Measurements from ENCODE around the gene TUBGCP6. TPM values are rescaled to one million over a fixed set of nuclear protein-coding genes. Genes with fewer than 3 reads are reported as not detected.
A peak's percentile ranks its signal among the peaks of the same experiment; 100 is the strongest.

Gene TUBGCP6
- total RNA-seq, 1 donor from 2014 or later: 29.3 TPM

DNA sequence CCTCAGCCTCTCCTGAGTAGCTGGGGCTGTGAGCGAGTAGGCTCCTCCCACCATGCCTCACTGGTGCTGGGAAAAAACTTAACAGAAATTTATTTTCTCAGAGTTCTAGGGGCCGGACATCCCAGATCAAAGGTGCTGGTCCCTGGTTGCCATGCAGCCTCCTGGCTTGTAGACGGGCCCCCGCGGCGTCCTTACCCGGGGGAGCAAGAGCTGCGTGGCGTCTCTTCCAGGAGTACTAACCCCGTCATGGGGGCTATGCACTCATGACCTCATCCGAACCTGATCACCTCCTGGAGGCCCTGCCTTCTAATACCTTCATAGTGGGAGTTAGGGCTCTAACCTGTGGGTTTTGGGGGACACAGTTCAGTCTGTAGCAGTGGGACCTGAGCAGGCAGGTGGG, 56.5 kb downstream of the TUBGCP6 start:
- DNase-seq (ENCODE audit: low spot score in 2 of 2) (no peak), FAIRE-seq (no peak)

- DNase-seq (ENCODE audit: low spot score in 2 of 2): no peak
- no peak for FAIRE-seq
Observed at GRCh38 chr22:50186761-50187523, 57.9 kb downstream of the TUBGCP6 start.

DNA sequence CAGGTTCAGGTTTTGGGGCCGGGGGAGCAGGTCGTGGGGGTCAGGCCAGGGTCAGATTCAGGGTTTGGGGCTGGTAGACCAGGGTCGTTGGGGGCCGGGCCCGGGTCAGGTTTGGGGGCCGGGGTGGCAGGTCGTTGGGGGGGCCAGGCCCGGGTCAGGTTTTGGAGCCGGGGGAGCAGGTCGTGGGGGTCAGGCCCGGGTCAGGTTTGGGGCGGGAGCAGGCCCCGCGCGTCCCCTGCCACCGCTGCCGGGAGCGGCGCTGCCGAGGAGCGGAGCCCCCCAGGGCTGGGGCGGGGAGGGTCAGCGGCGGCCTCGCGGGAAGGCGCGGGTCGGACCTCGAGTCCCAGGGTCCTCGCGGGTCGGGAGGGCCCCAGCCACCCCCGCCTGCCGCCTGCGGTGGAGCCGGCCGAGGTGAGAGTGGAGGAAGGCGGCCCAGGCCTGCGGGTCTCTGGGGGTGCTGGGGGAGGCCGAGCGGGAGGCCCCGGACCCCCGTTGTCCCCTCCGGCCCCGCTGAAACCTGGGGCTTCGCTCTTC, 58.6 kb downstream of the TUBGCP6 start:
- no peak for FAIRE-seq
- DNase-seq (ENCODE audit: low spot score in 2 of 2): no peak

DNA sequence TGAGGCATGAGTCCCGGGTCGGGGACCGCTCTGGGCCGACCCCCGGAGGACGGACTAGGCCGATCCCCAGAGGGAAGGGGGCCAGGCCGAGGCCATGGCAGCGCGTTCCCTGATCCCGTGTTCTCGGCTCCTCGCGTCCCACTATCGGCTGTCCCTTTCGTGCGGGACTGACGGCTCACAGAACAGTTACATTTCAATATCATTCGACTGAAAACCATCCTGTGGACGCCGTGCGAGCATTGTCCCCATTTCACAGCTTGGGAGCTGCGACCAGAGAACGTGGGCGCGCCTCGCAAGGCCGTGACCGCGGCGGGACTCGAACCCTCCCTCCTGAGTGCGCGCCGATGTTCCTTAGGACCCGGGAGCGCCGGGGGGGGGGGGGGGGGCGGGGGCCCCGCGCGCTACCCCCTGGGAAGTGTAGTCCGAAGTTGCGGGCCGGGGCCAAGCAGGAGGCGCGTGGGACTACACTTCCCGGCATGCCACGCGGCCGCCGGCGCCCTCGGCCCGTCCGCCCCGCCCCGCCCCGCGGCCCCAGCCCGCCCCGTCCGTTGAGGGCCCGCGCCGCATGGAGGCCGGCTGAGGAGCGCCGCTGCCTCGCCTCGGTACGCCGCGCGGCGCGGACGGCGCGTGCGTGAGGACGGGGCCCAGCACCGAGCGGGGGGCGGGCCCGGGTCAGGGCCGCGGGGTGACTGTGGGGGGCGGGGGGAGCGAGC, 59.3 kb downstream of the TUBGCP6 start, which contains the start of gene TRABD:
TRABD (plus strand) TSS at position 539 of the 713 bp plus-strand sequence. CDS start 7,148 bp downstream, outside the sequence.
- FAIRE-seq (no peak), DNase-seq (ENCODE audit: low spot score in 2 of 2) (peak; percentile 99 to 100)

- DNase-seq (ENCODE audit: low spot score in 2 of 2) (no peak), FAIRE-seq (no peak)
Observed at GRCh38 chr22:50184902-50185374, 59.9 kb downstream of the TUBGCP6 start.

DNA sequence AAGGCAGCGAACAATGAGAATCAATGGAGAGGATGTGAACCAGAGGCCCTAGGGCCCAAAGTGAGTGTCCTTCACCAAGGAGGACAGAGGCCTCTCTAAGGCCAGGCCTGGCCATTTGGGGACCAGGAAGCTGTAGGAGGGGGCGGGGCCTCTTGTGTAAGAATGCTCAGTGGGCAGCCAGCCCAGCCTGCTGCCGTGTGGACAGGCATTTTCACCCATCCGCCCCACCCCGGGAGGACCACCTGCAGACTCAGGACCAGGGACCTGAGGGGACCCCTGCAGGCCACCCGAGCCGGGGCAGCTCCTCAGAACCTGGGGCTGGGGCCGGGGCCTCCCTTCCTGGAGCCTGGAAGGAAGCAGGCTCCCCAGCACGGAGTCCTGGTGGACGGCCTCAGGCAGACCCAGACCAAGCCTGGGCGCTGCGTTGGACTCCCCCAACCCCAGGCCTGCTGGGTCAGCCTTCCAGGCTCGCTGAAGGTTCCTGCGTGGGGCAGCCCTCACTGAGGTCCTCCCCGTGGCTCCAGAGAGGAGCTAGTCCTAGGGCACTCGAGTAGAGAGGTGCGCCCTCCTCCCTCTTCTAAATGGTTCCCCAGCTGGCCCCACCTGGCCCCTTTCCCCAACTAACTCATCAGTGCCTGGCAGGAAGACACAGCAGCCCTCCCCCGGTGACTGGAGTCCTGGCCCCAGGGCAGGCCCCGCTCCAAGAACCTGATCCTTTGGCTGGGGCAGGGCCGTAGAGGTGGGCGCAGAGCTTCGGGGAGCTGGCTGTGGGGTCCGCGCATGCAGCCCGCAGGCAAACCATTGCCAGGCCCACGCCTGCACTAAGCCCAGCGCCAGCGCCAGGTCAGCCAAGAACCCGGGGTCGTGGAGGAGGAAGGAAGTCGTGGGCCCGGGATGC, 60.6 kb downstream of the TUBGCP6 start:
- DNase-seq (ENCODE audit: low spot score in 2 of 2) (no peak), FAIRE-seq (no peak)

GRCh38 chr22:50183141-50183971, 61.5 kb downstream of the TUBGCP6 start:
- FAIRE-seq: no peak
- no peak for DNase-seq (ENCODE audit: low spot score in 2 of 2)

- DNase-seq (ENCODE audit: low spot score in 2 of 2) (peak in 1 of 2 donors; percentile 41), FAIRE-seq (no peak)
Observed at GRCh38 chr22:50182176-50183081, 62.4 kb downstream of the TUBGCP6 start.

DNA sequence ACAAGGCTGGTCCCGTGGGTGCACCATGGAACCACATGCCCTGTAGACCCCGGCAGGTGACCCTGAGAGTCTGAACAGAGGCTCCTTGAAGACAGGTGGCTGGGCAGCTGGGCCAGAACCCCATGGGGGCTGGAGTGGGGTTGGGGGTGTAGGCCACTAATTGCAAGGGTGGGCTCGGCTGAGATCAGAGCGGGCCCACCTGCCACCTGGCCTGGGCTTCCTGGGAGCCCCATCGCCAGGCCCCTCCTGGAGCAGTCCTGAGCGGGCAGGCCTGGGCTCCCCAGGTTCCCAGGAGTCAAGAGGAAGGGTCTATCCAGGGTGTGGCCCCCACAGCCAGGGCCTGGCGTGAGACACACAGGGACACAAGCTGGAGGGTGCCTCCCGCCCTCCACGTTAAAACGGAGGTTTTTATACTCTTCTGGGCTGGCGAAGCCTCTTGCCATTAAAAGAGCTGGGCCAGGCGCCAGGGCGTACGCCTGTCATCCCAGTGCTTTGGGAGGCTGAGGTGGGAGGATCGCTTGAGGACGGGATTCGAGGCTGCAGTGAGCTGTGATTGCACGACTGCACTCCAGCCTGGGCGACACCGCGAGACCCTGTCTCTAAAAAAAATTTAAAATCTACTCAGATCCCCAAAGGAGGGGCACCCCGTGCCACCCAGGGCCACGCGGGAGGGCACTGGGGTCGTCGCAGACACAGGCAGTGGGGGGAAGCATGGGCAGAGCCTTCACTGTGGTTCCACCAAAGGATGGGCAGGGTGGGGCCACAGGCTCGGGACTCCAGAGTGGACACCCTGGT, 63.9 kb downstream of the TUBGCP6 start:
- DNase-seq (ENCODE audit: low spot score in 2 of 2): no peak
- FAIRE-seq: no peak

- no peak for FAIRE-seq
Observed at GRCh38 chr22:50179937-50180726, 64.7 kb downstream of the TUBGCP6 start.

GRCh38 chr22:50178871-50179869, 65.7 kb downstream of the TUBGCP6 start:
- no peak for FAIRE-seq
- peak in 1 of 2 donors; percentile 17 for DNase-seq (ENCODE audit: low spot score in 2 of 2)

More at GRCh38 chr22:50179937-50180726, 64.7 kb downstream of the TUBGCP6 start:
- no peak for DNase-seq (ENCODE audit: low spot score in 2 of 2)

DNA sequence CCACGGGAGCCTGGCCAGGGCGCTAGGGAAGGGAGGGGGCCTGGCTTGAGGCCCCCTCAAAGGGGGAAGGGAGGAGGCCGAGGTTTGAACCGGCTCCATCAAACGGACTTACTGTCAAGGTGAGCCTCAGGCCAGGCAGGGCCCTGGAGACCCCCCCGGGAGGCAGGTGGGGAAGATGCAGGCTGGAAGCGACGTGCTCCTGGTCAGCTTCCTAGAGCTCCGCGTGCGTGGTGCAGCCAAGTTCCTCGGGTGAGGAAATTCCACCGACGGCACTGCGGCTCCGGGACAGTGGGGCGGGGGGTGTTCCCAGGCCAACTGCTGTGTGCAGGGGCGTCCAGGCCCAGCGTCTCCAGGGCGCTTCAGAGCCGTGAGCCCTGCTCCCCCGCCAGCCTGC, 66.4 kb downstream of the TUBGCP6 start:
- no peak for FAIRE-seq
- peak in 1 of 2 donors; percentile 42 for DNase-seq (ENCODE audit: low spot score in 2 of 2)

DNA sequence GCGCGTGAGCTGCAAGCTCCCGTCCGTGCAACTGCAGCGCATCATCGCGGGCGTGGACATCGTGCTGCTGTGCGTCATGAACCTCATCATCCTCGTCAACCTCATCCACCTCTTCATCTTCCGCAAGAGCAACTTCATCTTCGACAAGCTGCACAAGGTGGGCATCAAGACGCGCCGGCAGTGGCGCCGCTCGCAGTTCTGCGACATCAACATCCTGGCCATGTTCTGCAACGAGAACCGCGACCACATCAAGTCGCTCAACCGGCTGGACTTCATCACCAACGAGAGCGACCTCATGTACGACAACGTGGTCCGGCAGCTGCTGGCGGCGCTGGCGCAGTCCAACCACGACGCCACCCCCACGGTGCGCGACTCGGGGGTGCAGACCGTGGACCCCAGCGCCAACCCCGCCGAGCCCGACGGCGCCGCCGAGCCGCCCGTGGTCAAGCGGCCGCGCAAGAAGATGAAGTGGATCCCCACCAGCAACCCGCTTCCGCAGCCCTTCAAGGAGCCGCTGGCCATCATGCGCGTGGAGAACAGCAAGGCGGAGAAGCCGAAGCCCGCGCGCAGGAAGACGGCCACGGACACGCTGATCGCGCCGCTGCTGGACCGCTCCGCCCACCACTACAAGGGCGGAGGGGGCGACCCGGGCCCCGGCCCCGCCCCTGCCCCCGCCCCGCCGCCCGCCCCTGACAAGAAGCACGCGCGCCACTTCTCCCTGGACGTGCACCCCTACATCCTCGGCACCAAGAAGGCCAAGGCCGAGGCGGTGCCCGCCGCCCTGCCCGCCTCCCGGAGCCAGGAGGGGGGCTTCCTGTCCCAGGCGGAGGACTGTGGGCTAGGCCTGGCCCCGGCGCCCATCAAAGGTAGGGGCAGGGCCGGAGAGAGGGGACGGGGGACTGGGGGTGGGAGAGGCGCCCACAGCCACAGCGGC, 67.0 kb downstream of the TUBGCP6 start:
- peak in 1 of 2 donors; percentile 33 for DNase-seq (ENCODE audit: low spot score in 2 of 2)
- no peak for FAIRE-seq

DNA sequence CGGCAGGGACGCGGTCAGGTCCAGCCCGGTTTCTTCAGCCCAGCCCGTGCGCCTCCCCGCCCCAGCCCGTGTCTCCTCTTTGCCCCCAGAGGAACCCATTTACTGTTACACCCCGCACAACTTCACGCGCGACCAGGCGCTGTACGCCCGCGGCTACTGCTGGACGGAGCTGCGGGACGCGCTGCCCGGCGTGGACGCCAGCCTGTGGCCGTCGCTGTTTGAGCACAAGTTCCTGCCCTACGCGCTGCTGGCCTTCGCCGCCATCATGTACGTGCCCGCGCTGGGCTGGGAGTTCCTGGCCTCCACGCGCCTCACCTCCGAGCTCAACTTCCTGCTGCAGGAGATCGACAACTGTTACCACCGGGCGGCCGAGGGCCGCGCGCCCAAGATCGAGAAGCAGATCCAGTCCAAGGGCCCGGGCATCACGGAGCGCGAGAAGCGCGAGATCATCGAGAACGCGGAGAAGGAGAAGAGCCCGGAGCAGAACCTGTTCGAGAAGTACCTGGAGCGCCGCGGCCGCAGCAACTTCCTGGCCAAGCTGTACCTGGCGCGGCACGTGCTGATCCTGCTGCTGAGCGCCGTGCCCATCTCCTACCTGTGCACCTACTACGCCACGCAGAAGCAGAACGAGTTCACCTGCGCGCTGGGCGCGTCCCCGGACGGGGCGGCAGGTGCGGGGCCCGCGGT, 67.8 kb downstream of the TUBGCP6 start:
- no peak for FAIRE-seq
- no peak for DNase-seq (ENCODE audit: low spot score in 2 of 2)
